Coronary artery (tissue), 2 donors: ENCODE data around the gene KLC3.

Experiments used
- DNase-seq: peaks from one replicate; pipeline ENCODE4 v3.0.0-alpha.2; 2017; ENCODE audit warnings: low spot score
- H3K27ac ChIP-seq, 2 donors: fragments of 200-600 bp; sonication (generic); one replicate each; pipeline ENCODE4 v1.5.1; 2016 to 2019
- H3K4me3 ChIP-seq: fragments of 200-600 bp; sonication (generic); 2 replicates; pipeline ENCODE4 v1.5.1; 2016; ENCODE audit warnings: mild to moderate bottlenecking, moderate library complexity
- CTCF ChIP-seq: fragments of 200-600 bp; sonication (generic); IDR thresholded peaks from one replicate; pipeline ENCODE4 v1.5.1; 2019; ENCODE audit warnings: antibody characterized with exemption

KLC3 gene

GRCh38 chr19:45340232-45340898, at the start of gene KLC3:
TSS of gene KLC3 (plus strand) at chr19:45340750. CDS start at chr19:45345542, 4,792 bp downstream.
- Histone ChIP-seq H3K4me3 (peak within 1 kb of the TSS; percentile 53), H3K27ac (no peak within 1 kb of the TSS)
- no peak for DNase-seq
- no peak for TF ChIP-seq CTCF

- no peak for TF ChIP-seq CTCF
- no peak for DNase-seq
- Histone ChIP-seq H3K4me3 (no peak overlapping the region), H3K27ac (no peak overlapping the region)
Measured at GRCh38 chr19:45291834-45292233, 48.7 kb upstream of the KLC3 start.

- TF ChIP-seq CTCF: no peak
- no peak overlapping the region for H3K4me3 ChIP-seq
- H3K27ac ChIP-seq: no peak overlapping the region
- DNase-seq: no peak
Measured at GRCh38 chr19:45293682-45294081, 46.9 kb upstream of the KLC3 start.

- H3K27ac ChIP-seq: no peak overlapping the region
- no peak for TF ChIP-seq CTCF
- no peak overlapping the region for H3K4me3 ChIP-seq
- DNase-seq: no peak
Measured at GRCh38 chr19:45294291-45295029, 46.1 kb upstream of the KLC3 start.

- no peak for DNase-seq
- TF ChIP-seq CTCF: no peak
Measured at GRCh38 chr19:45295873-45296272, 44.7 kb upstream of the KLC3 start.

GRCh38 chr19:45296355-45296754, 44.2 kb upstream of the KLC3 start:
- DNase-seq: no peak
- TF ChIP-seq CTCF: no peak
- H3K4me3 ChIP-seq: no peak overlapping the region

More at GRCh38 chr19:45295873-45296272, 44.7 kb upstream of the KLC3 start:
- no peak overlapping the region for H3K27ac ChIP-seq
- no peak overlapping the region for H3K4me3 ChIP-seq

GRCh38 chr19:45297674-45298073, 42.9 kb upstream of the KLC3 start:
- Histone ChIP-seq H3K27ac (no peak overlapping the region), H3K4me3 (no peak overlapping the region)
- DNase-seq: no peak
- TF ChIP-seq CTCF: no peak

More at GRCh38 chr19:45296355-45296754, 44.2 kb upstream of the KLC3 start:
- no peak overlapping the region for H3K27ac ChIP-seq
